OCI-LY1 (cell line): ENCODE measurements around the gene TAS1R1.

Experiments
- EZH2 ChIP-seq: fragments of 200-600 bp; sonication (generic), shearing (Covaris generic); IDR thresholded peaks from 2 replicates; pipeline ENCODE4 v1.8.0; 2017; ENCODE audit warnings: borderline replicate concordance, mixed run types, mild to moderate bottlenecking, antibody characterized with exemption, low read length, moderate library complexity, mixed read lengths
- TF ChIP-seq, protein P1 (sequence below): fragments of 200-600 bp; sonication (generic), shearing (Covaris generic); IDR thresholded peaks from 2 replicates; pipeline ENCODE4 v1.5.1; 2017; ENCODE audit warnings: mild to moderate bottlenecking, antibody characterized with exemption, low read length, moderate library complexity, mixed read lengths

DNA sequence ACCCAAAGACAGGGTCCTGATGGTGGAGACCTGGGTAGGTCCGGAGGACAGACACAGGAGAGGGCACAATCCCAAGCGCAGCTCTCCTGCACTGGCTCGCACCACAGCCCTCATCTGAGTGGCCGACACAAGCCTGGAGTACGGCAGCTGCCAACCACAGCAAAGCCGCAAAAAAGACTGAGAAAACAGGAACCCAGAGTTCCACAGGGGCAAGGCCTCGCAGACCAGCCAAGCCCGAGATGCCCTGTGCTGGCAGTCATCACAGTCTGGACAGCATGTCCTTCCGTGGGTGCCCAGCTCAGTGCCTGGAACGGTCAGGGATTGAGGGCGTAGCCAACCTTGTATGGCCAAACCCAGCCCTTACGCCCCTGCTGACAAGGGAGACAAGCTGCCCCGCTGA, 36.1 kb downstream of the TAS1R1 start:
- TF ChIP-seq, protein P1, sequence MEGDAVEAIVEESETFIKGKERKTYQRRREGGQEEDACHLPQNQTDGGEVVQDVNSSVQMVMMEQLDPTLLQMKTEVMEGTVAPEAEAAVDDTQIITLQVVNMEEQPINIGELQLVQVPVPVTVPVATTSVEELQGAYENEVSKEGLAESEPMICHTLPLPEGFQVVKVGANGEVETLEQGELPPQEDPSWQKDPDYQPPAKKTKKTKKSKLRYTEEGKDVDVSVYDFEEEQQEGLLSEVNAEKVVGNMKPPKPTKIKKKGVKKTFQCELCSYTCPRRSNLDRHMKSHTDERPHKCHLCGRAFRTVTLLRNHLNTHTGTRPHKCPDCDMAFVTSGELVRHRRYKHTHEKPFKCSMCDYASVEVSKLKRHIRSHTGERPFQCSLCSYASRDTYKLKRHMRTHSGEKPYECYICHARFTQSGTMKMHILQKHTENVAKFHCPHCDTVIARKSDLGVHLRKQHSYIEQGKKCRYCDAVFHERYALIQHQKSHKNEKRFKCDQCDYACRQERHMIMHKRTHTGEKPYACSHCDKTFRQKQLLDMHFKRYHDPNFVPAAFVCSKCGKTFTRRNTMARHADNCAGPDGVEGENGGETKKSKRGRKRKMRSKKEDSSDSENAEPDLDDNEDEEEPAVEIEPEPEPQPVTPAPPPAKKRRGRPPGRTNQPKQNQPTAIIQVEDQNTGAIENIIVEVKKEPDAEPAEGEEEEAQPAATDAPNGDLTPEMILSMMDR = no peak
- no peak for TF ChIP-seq EZH2
